GM18951 (cell line): ENCODE measurements around the gene HLA-DRB1.

ENCODE experiments used
- POLR2A ChIP-seq: IDR thresholded peaks from 4 replicates; pipeline ENCODE4 v1.6.1; 2011; ENCODE audit warnings: mild to moderate bottlenecking; ENCODE audit not compliant: insufficient read length, insufficient read depth; ENCODE audit errors: extremely low read depth
- in situ Hi-C: fragments of 300-500 bp; cut with MboI; formaldehyde crosslinking; loops from one replicate; pipeline ENCODE4 v1.12.0; 2022; ENCODE audit warnings: low sequenced_read_pairs, mixed read lengths, inconsistent platforms; ENCODE audit not compliant: unreplicated experiment

Gene HLA-DRB1

GRCh38 chr6:32621372-32621771, 31.7 kb upstream of the HLA-DRB1 start:
- in situ Hi-C loops = no loop called here

DNA sequence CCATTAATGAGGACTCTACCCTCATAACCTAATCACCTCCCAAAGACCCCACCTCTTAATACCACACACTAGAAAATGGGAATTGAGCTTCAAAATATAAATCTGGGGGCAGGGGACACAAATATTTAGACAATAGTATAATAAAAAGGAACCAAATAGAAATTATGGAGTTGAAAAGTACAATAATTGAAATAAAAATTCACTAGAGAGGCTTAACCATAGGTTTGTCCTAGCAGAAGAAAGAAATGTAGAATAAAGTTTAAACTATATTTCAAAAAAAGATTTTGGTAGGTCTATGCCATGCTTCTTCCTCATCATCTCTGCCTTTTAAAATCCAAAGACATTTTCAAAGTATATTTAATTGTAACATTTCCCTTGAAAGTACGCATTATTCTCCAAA, 28.1 kb upstream of the HLA-DRB1 start:
- in situ Hi-C loops = no loop called here

More at GRCh38 chr6:32621372-32621771, 31.7 kb upstream of the HLA-DRB1 start:
- no peak for TF ChIP-seq POLR2A

GRCh38 chr6:32615885-32616532, 26.4 kb upstream of the HLA-DRB1 start:
- in situ Hi-C loops = no loop called here
- no peak for TF ChIP-seq POLR2A

More for the DNA sequence above, 28.1 kb upstream of the HLA-DRB1 start:
- TF ChIP-seq POLR2A = no peak

- TF ChIP-seq POLR2A = no peak
- in situ Hi-C loops = no loop called here
Measured at GRCh38 chr6:32614366-32615081, 24.9 kb upstream of the HLA-DRB1 start.

DNA sequence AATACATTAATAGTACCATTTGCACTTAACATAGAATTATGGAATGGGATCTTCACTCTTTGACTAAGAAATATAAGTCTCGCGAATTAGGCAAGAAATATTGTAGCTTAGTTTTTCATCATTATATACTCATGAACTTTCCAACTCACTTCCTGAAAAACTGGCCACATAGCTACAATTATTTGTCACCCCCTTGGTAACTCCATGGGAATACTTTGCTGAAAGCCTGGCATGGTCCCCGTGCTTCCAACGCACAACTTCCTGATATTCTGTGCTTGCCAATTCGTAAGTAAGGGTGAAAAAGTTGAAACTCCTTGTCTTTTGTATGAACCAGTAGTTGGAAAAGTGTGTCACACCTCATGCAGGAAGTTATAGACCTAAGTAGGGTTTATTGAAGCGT, 23.8 kb upstream of the HLA-DRB1 start:
- in situ Hi-C loops = no loop called here
- TF ChIP-seq POLR2A = no peak

DNA sequence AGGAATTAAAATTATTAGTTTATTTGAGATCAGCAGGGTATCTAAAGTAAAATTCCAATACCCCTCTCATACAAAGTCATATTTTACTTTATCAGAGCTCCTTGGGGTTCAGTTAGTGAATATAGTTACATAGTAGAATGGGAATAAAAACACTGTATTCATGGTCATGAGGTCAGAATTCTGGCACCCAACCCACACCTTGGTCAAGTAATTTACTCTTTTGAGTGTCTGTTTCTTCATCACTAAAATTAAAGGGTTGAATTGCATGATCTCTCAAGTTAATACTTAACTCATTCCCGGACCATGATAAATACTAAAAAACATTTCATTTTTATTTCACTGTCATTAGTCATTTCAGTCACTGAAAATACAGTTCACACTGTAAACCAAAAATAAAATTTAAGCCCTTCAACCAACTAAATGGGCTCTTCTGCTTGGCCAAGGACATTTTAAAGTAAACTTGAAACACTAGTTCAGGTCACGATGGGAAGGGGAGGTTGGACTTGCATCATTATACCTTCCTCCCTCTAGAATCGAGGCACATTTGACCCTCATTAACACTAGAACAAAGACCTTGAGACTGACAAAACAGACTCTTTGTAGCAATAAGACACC, 21.1 kb upstream of the HLA-DRB1 start:
- no peak for TF ChIP-seq POLR2A
- in situ Hi-C loops = no loop called here

GRCh38 chr6:32609731-32610640, 20.3 kb upstream of the HLA-DRB1 start:
- TF ChIP-seq POLR2A = no peak
- in situ Hi-C loops = no loop called here

- no peak for TF ChIP-seq POLR2A
- in situ Hi-C loops = no loop called here
Measured at GRCh38 chr6:32609391-32609730, 19.7 kb upstream of the HLA-DRB1 start.

DNA sequence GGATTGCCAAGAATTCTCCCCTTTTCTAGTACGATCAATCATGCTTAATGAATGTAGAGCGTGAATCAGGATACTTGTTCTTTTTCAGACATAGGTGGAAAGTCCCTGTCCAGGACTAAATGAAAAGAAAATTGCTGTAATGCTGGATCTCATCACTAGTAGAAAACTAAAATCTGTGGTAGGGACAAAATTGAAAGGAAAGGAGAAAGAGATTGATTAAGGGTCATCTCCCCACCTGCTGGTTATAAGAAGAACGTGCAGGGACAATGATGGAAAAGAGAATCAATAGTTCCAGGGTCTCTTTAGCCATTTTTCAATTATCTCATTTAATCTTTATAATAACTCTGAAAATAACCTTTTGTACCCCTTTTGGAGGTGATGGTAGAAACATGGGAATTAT, 18.7 kb upstream of the HLA-DRB1 start:
- in situ Hi-C loops = no loop called here
- no peak for TF ChIP-seq POLR2A

GRCh38 chr6:32607988-32608298, 18.3 kb upstream of the HLA-DRB1 start:
- no peak for TF ChIP-seq POLR2A
- in situ Hi-C loops = no loop called here

GRCh38 chr6:32607263-32607987, 17.8 kb upstream of the HLA-DRB1 start:
- TF ChIP-seq POLR2A = no peak
- in situ Hi-C loops = no loop called here

GRCh38 chr6:32604434-32604877, 14.8 kb upstream of the HLA-DRB1 start:
- in situ Hi-C loops = no loop called here
- TF ChIP-seq POLR2A = no peak
